Measurements from ENCODE around the gene SRRD. TPM values are rescaled to one million over a fixed set of nuclear protein-coding genes. Genes with fewer than 3 reads are reported as not detected.

SRRD gene
- total RNA-seq, 1 experiment from 2014 or later = 43.5 TPM

- no peak for DNase-seq
- Histone ChIP-seq H3K27ac (ENCODE audit: low read length) (no peak overlapping the region), H3K27me3 (ENCODE audit: low read length) (no peaks in the 10 kb centered on the region), H3K36me3 (ENCODE audit: insufficient read depth, low read length) (peaks cover 13% of the 10 kb centered on the region), H3K79me2 (ENCODE audit: low read length) (peaks cover 40% of the 10 kb centered on the region), H3K4me3 (ENCODE audit: low read length) (no peak overlapping the region), H3K4me1 (ENCODE audit: low read length) (no peaks in the 10 kb centered on the region), H3K9me3 (ENCODE audit: low read length) (no peaks in the 10 kb centered on the region), H4K20me1 (ENCODE audit: insufficient read depth, low read depth, low read length) (peaks cover 17% of the 10 kb centered on the region; the same call in 1 of the 2 replicates), H3K9me2 (replicated peaks; ENCODE audit: insufficient read depth, low read length) (no peaks in the 10 kb centered on the region), H3K4me2 (ENCODE audit: low read depth, low read length, poor library complexity, severe bottlenecking) (no peak overlapping the region), H2AFZ (ENCODE audit: low read length) (no peak overlapping the region), H3K9ac (ENCODE audit: low read length) (no peak overlapping the region)
These were observed 41.5 kb upstream of the SRRD start for GRCh38 chr22:26442086-26442756.

- H3K27me3 ChIP-seq (ENCODE audit: low read length) = no peaks in the 10 kb centered on the region
- peaks cover 25% of the 10 kb centered on the region for H3K79me2 ChIP-seq (ENCODE audit: low read length)
- no peak overlapping the region for H3K27ac ChIP-seq (ENCODE audit: low read length)
- no peak overlapping the region for H2AFZ ChIP-seq (ENCODE audit: low read length)
- H3K9me2 ChIP-seq (replicated peaks; ENCODE audit: insufficient read depth, low read length) = no peaks in the 10 kb centered on the region
- H3K4me3 ChIP-seq (ENCODE audit: low read length) = no peak overlapping the region
- H3K4me1 ChIP-seq (ENCODE audit: low read length) = no peaks in the 10 kb centered on the region
- no peaks in the 10 kb centered on the region for H3K9me3 ChIP-seq (ENCODE audit: low read length)
- H3K4me2 ChIP-seq (ENCODE audit: low read depth, low read length, poor library complexity, severe bottlenecking) = no peak overlapping the region
- no peak for DNase-seq
- peaks cover 12% of the 10 kb centered on the region; the same call in 1 of the 2 replicates for H4K20me1 ChIP-seq (ENCODE audit: insufficient read depth, low read depth, low read length)
- H3K9ac ChIP-seq (ENCODE audit: low read length) = no peak overlapping the region
- peaks cover 13% of the 10 kb centered on the region for H3K36me3 ChIP-seq (ENCODE audit: insufficient read depth, low read length)
These were observed 39.6 kb upstream of the SRRD start for GRCh38 chr22:26443901-26444690.

- H3K9me3 ChIP-seq (ENCODE audit: low read length) = no peaks in the 10 kb centered on the region
- no peaks in the 10 kb centered on the region for H3K4me1 ChIP-seq (ENCODE audit: low read length)
- no peak overlapping the region for H3K4me2 ChIP-seq (ENCODE audit: low read depth, low read length, poor library complexity, severe bottlenecking)
These were observed 38.9 kb upstream of the SRRD start for GRCh38 chr22:26444777-26445176.

GRCh38 chr22:26445577-26446275, 38.0 kb upstream of the SRRD start:
- H3K9ac ChIP-seq (ENCODE audit: low read length) = no peak overlapping the region
- H3K27me3 ChIP-seq (ENCODE audit: low read length) = no peaks in the 10 kb centered on the region
- no peak overlapping the region for H2AFZ ChIP-seq (ENCODE audit: low read length)
- no peaks in the 10 kb centered on the region for H3K4me1 ChIP-seq (ENCODE audit: low read length)
- H3K9me3 ChIP-seq (ENCODE audit: low read length) = no peaks in the 10 kb centered on the region
- DNase-seq = no peak
- no peaks in the 10 kb centered on the region for H3K9me2 ChIP-seq (replicated peaks; ENCODE audit: insufficient read depth, low read length)
- peaks cover 11% of the 10 kb centered on the region for H3K79me2 ChIP-seq (ENCODE audit: low read length)
- peaks cover 5% of the 10 kb centered on the region; the same call in 1 of the 2 replicates for H4K20me1 ChIP-seq (ENCODE audit: insufficient read depth, low read depth, low read length)
- no peak overlapping the region for H3K4me2 ChIP-seq (ENCODE audit: low read depth, low read length, poor library complexity, severe bottlenecking)
- H3K36me3 ChIP-seq (ENCODE audit: insufficient read depth, low read length) = peaks cover 9% of the 10 kb centered on the region; the same call in 1 of the 2 replicates
- H3K27ac ChIP-seq (ENCODE audit: low read length) = no peak overlapping the region
- no peak overlapping the region for H3K4me3 ChIP-seq (ENCODE audit: low read length)

More at GRCh38 chr22:26444777-26445176, 38.9 kb upstream of the SRRD start:
- Histone ChIP-seq H2AFZ (ENCODE audit: low read length) (no peak overlapping the region), H3K27me3 (ENCODE audit: low read length) (no peaks in the 10 kb centered on the region), H4K20me1 (ENCODE audit: insufficient read depth, low read depth, low read length) (peaks cover 7% of the 10 kb centered on the region; the same call in 1 of the 2 replicates), H3K9ac (ENCODE audit: low read length) (no peak overlapping the region), H3K27ac (ENCODE audit: low read length) (no peak overlapping the region), H3K36me3 (ENCODE audit: insufficient read depth, low read length) (peaks cover 8% of the 10 kb centered on the region), H3K9me2 (replicated peaks; ENCODE audit: insufficient read depth, low read length) (no peaks in the 10 kb centered on the region), H3K4me3 (ENCODE audit: low read length) (no peak overlapping the region), H3K79me2 (ENCODE audit: low read length) (peaks cover 18% of the 10 kb centered on the region)
- no peak for DNase-seq

GRCh38 chr22:26446808-26447515, 36.7 kb upstream of the SRRD start:
- H3K9me3 ChIP-seq (ENCODE audit: low read length) = no peaks in the 10 kb centered on the region
- no peaks in the 10 kb centered on the region for H3K4me1 ChIP-seq (ENCODE audit: low read length)
- H3K79me2 ChIP-seq (ENCODE audit: low read length) = peaks cover 6% of the 10 kb centered on the region; the same call in 1 of the 2 replicates
- no peak overlapping the region for H3K4me3 ChIP-seq (ENCODE audit: low read length)
- no peak overlapping the region for H3K9ac ChIP-seq (ENCODE audit: low read length)
- H2AFZ ChIP-seq (ENCODE audit: low read length) = no peak overlapping the region
- DNase-seq = no peak
- H3K9me2 ChIP-seq (replicated peaks; ENCODE audit: insufficient read depth, low read length) = no peaks in the 10 kb centered on the region
- no peaks in the 10 kb centered on the region for H3K27me3 ChIP-seq (ENCODE audit: low read length)
- peaks cover 11% of the 10 kb centered on the region; the same call in 1 of the 2 replicates for H3K36me3 ChIP-seq (ENCODE audit: insufficient read depth, low read length)
- no peak overlapping the region for H3K27ac ChIP-seq (ENCODE audit: low read length)
- H4K20me1 ChIP-seq (ENCODE audit: insufficient read depth, low read depth, low read length) = peaks cover 5% of the 10 kb centered on the region; the same call in 1 of the 2 replicates
- no peak overlapping the region for H3K4me2 ChIP-seq (ENCODE audit: low read depth, low read length, poor library complexity, severe bottlenecking)

- H3K9me2 ChIP-seq (replicated peaks; ENCODE audit: insufficient read depth, low read length) = no peaks in the 10 kb centered on the region
- no peak overlapping the region for H3K4me3 ChIP-seq (ENCODE audit: low read length)
- no peaks in the 10 kb centered on the region for H3K4me1 ChIP-seq (ENCODE audit: low read length)
- H3K27ac ChIP-seq (ENCODE audit: low read length) = no peak overlapping the region
- no peak overlapping the region for H2AFZ ChIP-seq (ENCODE audit: low read length)
- H3K36me3 ChIP-seq (ENCODE audit: insufficient read depth, low read length) = peaks cover 13% of the 10 kb centered on the region
- no peak overlapping the region for H3K9ac ChIP-seq (ENCODE audit: low read length)
- no peaks in the 10 kb centered on the region for H3K9me3 ChIP-seq (ENCODE audit: low read length)
- H4K20me1 ChIP-seq (ENCODE audit: insufficient read depth, low read depth, low read length) = peaks cover 5% of the 10 kb centered on the region; the same call in 1 of the 2 replicates
- H3K79me2 ChIP-seq (ENCODE audit: low read length) = peaks cover 3% of the 10 kb centered on the region; the same call in 1 of the 2 replicates
- DNase-seq = no peak
- H3K27me3 ChIP-seq (ENCODE audit: low read length) = no peaks in the 10 kb centered on the region
- H3K4me2 ChIP-seq (ENCODE audit: low read depth, low read length, poor library complexity, severe bottlenecking) = no peak overlapping the region
These were observed 35.9 kb upstream of the SRRD start for GRCh38 chr22:26447584-26448329.

- Histone ChIP-seq H3K4me1 (ENCODE audit: low read length) (no peaks in the 10 kb centered on the region), H2AFZ (ENCODE audit: low read length) (no peak overlapping the region)
These were observed 35.3 kb upstream of the SRRD start for GRCh38 chr22:26448334-26448733.

More at GRCh38 chr22:26448334-26448733, 35.3 kb upstream of the SRRD start:
- H3K27me3 ChIP-seq (ENCODE audit: low read length) = no peaks in the 10 kb centered on the region
- DNase-seq = no peak
- no peak overlapping the region for H3K9ac ChIP-seq (ENCODE audit: low read length)
- no peak overlapping the region for H3K4me2 ChIP-seq (ENCODE audit: low read depth, low read length, poor library complexity, severe bottlenecking)
- H3K4me3 ChIP-seq (ENCODE audit: low read length) = no peak overlapping the region
- peaks cover 3% of the 10 kb centered on the region; the same call in 1 of the 2 replicates for H3K79me2 ChIP-seq (ENCODE audit: low read length)
- H3K9me2 ChIP-seq (replicated peaks; ENCODE audit: insufficient read depth, low read length) = no peaks in the 10 kb centered on the region
- H4K20me1 ChIP-seq (ENCODE audit: insufficient read depth, low read depth, low read length) = peaks cover 5% of the 10 kb centered on the region; the same call in 1 of the 2 replicates
- H3K36me3 ChIP-seq (ENCODE audit: insufficient read depth, low read length) = peaks cover 13% of the 10 kb centered on the region
- H3K27ac ChIP-seq (ENCODE audit: low read length) = no peak overlapping the region
- H3K9me3 ChIP-seq (ENCODE audit: low read length) = no peaks in the 10 kb centered on the region
